ENCODE data around the gene PGAP2.

The PGAP2 gene

GRCh38 chr11:3832816-3833215, 24.5 kb downstream of the PGAP2 start:
- DNase-seq (ENCODE audit: low spot score): no peak

- DNase-seq (ENCODE audit: low spot score): no peak
Measured at GRCh38 chr11:3833449-3833848, 25.1 kb downstream of the PGAP2 start.

- no peak for DNase-seq (ENCODE audit: low spot score)
Measured at GRCh38 chr11:3834349-3834663, 25.9 kb downstream of the PGAP2 start.

DNA sequence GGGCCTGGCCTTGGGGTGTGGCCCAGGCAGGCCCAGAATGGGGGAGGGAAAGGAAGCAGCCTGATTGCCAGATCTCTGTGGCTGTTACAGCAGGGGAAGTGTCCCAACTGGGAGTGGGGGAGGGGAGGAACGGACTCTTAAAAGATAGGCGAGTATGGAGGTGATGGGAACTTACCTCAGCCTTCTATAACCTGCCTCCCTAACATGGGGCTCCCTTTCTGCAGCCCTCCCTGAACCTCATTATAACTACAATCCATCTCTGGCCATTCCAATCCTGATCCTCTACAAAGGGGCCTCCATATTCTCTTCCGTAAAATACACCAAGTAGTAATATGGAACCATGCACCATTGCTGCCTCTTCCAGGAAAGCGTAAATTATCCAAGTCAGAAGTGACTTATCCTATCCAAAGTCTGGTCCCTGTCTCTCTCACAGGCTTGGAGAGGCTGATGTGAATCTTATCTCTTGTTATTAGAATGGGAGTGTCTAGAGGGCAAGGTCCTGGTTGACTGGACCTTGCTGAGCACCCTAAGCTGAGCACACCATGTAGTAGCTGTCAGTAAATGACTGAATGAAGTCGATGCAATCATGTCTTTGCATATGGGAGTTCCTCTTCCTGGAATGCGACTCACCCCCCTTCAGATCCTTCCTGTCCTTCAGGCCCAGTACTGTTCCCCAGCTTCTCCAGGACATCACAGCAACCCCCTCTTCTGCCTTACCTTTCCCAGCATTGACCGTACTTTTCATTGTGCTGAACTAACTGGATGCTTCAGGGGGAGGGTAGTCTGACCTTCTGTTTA, 26.5 kb downstream of the PGAP2 start:
- DNase-seq (ENCODE audit: low spot score): no peak

GRCh38 chr11:3835751-3836150, 27.4 kb downstream of the PGAP2 start:
- DNase-seq (ENCODE audit: low spot score): no peak

GRCh38 chr11:3836903-3837302, 28.5 kb downstream of the PGAP2 start:
- no peak for DNase-seq (ENCODE audit: low spot score)

- DNase-seq (ENCODE audit: low spot score): no peak
Measured at GRCh38 chr11:3837793-3838192, 29.4 kb downstream of the PGAP2 start.

DNA sequence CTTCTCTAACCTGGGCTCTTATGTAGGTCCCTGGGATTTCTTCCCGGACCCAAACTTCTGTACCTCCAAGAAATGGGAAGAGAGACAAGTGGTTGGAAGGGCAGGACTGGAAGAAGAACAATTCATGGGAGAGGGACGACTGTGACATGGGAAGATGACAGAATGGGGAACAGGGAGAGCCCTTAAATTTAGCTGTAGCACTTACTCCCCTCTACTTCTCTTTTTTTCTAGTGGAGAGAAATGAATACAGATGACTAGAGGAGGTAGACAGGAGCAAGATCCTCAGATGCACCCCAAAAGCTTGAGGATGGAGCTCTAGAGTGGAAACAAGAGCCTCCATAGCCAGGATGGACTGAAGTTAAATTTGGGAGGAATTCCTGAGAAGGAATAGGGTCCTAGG, 30.1 kb downstream of the PGAP2 start:
- no peak for DNase-seq (ENCODE audit: low spot score)

DNA sequence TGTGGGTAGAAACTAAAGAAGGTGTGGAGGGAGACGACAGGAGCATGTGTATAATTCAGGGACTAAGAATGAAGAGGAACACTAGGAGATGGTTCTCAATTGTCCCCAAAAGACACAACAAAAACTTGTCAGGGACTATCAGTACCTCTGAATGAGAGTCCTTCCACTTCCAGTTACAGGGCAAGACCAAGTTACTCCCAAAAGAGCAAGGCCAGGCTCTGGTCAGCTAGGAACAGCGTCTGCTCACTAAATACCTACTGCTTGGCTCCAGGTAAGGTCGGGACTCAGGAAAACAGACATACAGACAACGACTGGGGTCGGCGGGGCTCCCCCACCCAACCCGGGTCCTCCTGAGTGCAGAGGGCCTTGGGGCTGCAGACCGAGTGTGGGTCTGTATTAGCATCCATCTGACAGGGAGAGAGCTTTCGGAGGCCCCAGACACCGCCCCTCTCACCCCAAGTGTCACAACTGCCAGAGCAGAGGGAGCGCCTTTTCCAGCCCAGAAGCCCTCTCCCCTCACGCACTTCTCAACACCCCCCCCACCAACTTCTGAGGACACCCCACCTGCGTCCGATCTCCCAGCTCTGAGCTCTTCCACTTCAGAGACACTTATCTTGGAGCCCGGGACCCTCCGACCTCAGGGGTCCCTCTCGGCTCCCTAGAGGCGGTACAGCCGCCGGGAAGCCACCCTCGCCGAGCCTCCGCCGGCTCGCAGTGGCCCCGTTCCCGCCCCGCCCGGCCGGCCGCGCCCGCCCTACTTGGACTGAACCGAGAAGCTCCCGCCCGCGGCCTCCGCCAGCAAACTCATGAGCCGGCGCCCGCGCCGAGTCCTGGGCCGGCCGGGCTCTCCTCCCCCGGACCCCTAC, 31.9 kb downstream of the PGAP2 start:
- DNase-seq (ENCODE audit: low spot score): no peak

DNA sequence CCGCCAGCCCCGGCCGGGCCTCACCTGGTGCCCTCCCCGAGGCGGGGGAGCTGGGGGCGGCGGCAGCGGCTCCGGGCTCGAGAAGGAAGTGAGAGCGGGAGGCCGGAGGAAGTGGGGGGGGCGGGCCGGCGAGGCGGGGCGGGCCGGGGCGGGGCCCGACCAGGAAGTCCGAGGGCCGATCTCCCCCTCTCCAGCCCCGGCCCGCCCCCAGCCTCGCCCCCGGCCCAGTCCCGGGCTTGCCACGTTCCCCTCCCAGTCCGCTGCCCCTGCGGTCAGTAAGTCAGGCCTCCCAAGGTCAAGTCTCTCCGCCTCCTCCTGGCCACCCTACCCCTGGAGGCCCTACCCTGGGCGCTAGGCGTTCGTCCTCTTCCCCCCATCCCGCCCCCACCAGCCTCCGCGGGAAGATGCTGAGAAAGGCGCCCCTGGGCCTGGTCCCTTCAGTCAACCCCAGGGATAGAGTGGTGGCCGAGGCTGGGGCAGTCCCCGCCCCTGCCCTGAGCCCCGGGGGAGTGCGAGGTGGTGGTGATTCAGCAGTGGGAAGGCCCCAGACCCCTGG, 32.6 kb downstream of the PGAP2 start, which contains the start of gene RHOG:
Gene RHOG (minus strand): TSS at position 90 of the 556 bp plus-strand sequence. CDS start 12,821 bp downstream, outside the sequence.
- peak; percentile 92 for DNase-seq (ENCODE audit: low spot score)

GRCh38 chr11:3841426-3842350, 33.3 kb downstream of the PGAP2 start:
- peak; percentile 80 for DNase-seq (ENCODE audit: low spot score)

DNA sequence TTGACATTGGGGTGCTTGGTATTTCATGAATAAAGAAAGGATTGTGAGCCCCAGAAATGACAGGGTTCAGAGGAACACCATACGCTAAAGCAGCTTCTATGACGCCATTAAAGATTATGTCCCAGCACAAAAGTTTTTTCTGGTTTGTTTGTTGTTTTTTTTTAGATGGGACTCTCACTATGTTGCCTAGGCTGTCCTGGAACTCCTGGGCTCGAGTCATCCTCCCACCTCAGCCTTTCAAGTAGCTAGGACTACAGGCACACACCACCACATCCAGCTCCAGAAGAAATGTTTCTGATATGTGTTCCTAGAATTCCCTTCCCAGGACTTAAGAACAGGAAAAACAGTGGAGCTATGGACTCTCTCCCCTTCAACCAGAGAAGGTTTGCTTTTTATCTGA, 35.0 kb downstream of the PGAP2 start:
- no peak for DNase-seq (ENCODE audit: low spot score)

DNA sequence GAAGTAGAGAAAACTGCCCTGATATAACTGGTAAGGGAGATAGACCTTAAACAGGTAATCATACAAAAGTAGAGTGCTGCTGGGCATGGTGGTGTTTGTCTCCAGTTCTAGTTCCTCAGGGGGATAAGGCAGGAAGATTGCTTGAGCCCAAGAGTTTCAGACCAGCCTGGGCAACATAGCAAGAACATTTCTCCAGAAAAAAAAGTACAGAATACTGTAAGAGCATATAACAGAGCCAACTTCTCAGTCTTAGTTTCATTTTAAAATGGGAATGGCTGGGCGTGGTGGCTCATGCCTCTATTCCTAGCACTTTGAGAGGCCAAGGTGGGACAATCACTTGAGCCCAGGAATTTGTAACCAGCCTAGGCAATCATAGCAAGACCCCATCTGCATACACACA, 36.9 kb downstream of the PGAP2 start:
- no peak for DNase-seq (ENCODE audit: low spot score)

GRCh38 chr11:3845670-3846069, 37.3 kb downstream of the PGAP2 start:
- DNase-seq (ENCODE audit: low spot score): no peak

- DNase-seq (ENCODE audit: low spot score): no peak
Measured at GRCh38 chr11:3849297-3849874, 41.0 kb downstream of the PGAP2 start.

DNA sequence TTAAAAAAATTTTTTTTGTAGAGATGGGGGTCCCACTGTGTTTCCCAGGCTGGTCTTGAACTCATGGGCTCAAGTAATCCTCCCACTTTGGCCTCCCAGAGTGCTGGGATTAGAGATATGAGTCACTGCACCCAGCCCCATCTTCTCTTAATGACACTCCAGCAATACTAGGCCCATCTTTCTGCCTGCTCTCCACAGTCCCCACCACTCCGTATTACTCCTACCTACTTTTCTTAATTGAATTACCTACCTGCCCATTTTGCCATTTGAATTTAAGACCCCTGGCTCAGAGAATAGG, 45.1 kb downstream of the PGAP2 start:
- DNase-seq (ENCODE audit: low spot score): no peak

GRCh38 chr11:3853899-3854659, 45.7 kb downstream of the PGAP2 start:
- DNase-seq (ENCODE audit: low spot score): no peak

DNA sequence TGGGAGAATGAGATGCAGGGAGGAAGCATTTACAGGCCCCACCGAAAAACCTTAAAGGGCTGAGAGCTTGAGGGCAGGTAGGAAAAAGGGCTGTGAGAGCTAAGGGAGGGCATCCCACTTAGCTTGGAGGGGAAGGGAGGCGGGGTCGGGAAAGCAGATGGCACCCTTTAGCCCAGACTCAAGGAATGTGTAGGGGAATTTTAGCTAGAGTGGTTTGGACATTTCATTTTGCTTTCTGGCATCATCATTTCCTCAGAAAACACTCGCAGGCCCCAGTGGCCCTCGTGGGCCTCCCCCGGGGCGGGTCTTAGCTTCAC, 46.3 kb downstream of the PGAP2 start:
- DNase-seq (ENCODE audit: low spot score): no peak

- peak; percentile 95 for DNase-seq (ENCODE audit: low spot score)
Measured at GRCh38 chr11:3854977-3855807, 46.8 kb downstream of the PGAP2 start, which contains the start of gene STIM1. TSS of gene STIM1 (plus strand) at chr11:3855664. CDS start at chr11:3856271, 607 bp downstream.
